K562 (cell line): ENCODE data around the gene ARHGAP30. TPM values are rescaled to one million over a fixed set of nuclear protein-coding genes. Genes with fewer than 3 reads are reported as not detected.

Source experiments
- E2F8 ChIP-seq: fragments of 450-650 bp; IDR thresholded peaks from 2 replicates; pipeline ENCODE4 v1.7.1; 2018; ENCODE audit warnings: mild to moderate bottlenecking, low read depth; ENCODE audit not compliant: partially characterized antibody
- ETS1 ChIP-seq: conservative IDR thresholded peaks from 2 replicates; pipeline ENCODE4 v1.6.1; 2011; ENCODE audit warnings: low read depth, mild to moderate bottlenecking, low read length; ENCODE audit not compliant: control insufficient read depth
- MYBL2 ChIP-seq, 2 experiments: fragments of 450-650 bp in 1 of 2; sonication (generic) in 1 of 2; formaldehyde crosslinking in 1 of 2; IDR thresholded peaks; 2 replicates each; pipeline versions ENCODE4 v1.6.1 to v1.8.1; 2017 to 2022; ENCODE audit warnings: borderline replicate concordance in 1 of 2, inconsistent platforms in 1 of 2, low read depth in 1 of 2, mild to moderate bottlenecking in 1 of 2, missing genetic modification reagents in 1 of 2, moderate library complexity in 1 of 2
- SIN3B ChIP-seq: fragments of 450-650 bp; IDR thresholded peaks from 2 replicates; pipeline ENCODE4 v1.6.1; 2017; ENCODE audit warnings: low read depth, mild to moderate bottlenecking, moderate library complexity
- SMARCE1 ChIP-seq: fragments of 450-650 bp; IDR thresholded peaks from 2 replicates; pipeline ENCODE4 v1.7.1; 2016; ENCODE audit warnings: mild to moderate bottlenecking
- THAP12 ChIP-seq: fragments of 250-450 bp; sonication (Bioruptor Pico); IDR thresholded peaks from 2 replicates; pipeline ENCODE4 v1.9.0; 2021; ENCODE audit warnings: mild to moderate bottlenecking, inconsistent platforms
- ZMIZ1 ChIP-seq, 2 experiments: fragments of 150-350 bp in 1 of 2; IDR thresholded peaks; 2 replicates each; pipeline ENCODE4 v1.6.1; 2012 to 2016; ENCODE audit warnings: low read depth in 2 of 2, low read length in 2 of 2, mild to moderate bottlenecking in 1 of 2, moderate library complexity in 1 of 2
- polyA plus RNA-seq, 8 experiments: library from polyadenylated mRNA; depleted of rRNA in 4 of 8; stranded (reverse) in 5 of 8; unstranded in 3 of 8; fragments of >200 nt; fragmentation: Nextera tagmentation in 2 of 8; fragmentation: Illumina TruSeq in 1 of 8; extraction: Ambion mirVana in 2 of 8; extraction: Trizol in 1 of 8; gene quantifications; 2 replicates each; pipeline versions ENCODE4 v1.2.1 to v1.2.3, GENCODE V29; 2011 to 2014; ENCODE audit warnings: inconsistent platforms in 1 of 8, missing spikeins in 1 of 8
- total RNA-seq, 7 experiments: library from RNA; depleted of rRNA in 6 of 7; stranded (reverse); fragments of >200 nt in 6 of 7; fragmentation: Illumina TruSeq in 2 of 7; extraction: Trizol in 2 of 7; gene quantifications; 2 replicates each; pipeline versions ENCODE4 v1.2.1 to v1.2.3, GENCODE V29; 2011 to 2021; ENCODE audit warnings: low replicate concordance in 1 of 7

The ARHGAP30 gene
- total and polyA plus RNA-seq, 9 of the 15 experiments (the other 6 are each of a cell fraction or from before 2014, with no cell fraction given): 0.01 to 0.73 (median 0.12) TPM

- no peak for TF ChIP-seq THAP12 (CRISPR knock-in tag)
- no peak for TF ChIP-seq SIN3B
- TF ChIP-seq SMARCE1: no peak; the same call in 1 of the 2 replicates
- no peak for TF ChIP-seq MYBL2 (IDR thresholded peaks at IDR 0.05; ENCODE audit: low read depth)
- TF ChIP-seq MYBL2 (CRISPR knock-in tag; IDR thresholded peaks at IDR 0.05; ENCODE audit: borderline replicate concordance): no peak
- TF ChIP-seq ZMIZ1 (IDR thresholded peaks at IDR 0.05; ENCODE audit: low read depth in 2 of 2, low read length in 2 of 2): no peak
- TF ChIP-seq ETS1: no peak
- TF ChIP-seq E2F8: no peak
Observed at GRCh38 chr1:161019751-161020495, 49.8 kb downstream of the ARHGAP30 start (continued).
